RWPE1 (cell line): Measurements from ENCODE around the gene PRSS2.

Experiments used
- CTCF ChIA-PET: fragments of 350-600 bp; sonication (Branson Sonifier 250); formaldehyde crosslinking; extraction: SDS; loops from one replicate; lab custom pipeline; 2021; lab: Yijun Ruan, JAX
- POLR2A ChIA-PET: fragments of 400-600 bp; formaldehyde crosslinking; extraction: SDS; loops from one replicate; lab custom pipeline; 2020; ENCODE audit warnings: antibody characterized with exemption; ENCODE audit not compliant: low non-redundant PET; lab: Yijun Ruan, JAX
- DNase-seq: peaks from one replicate; pipeline ENCODE4 v3.0.0; 2012; ENCODE audit warnings: low spot score
- H3K27ac ChIP-seq: fragments of 450-650 bp; 2 replicates; pipeline ENCODE4 v1.5.1; 2017
- CTCF ChIP-seq: fragments of 450-650 bp; conservative IDR thresholded peaks from 2 replicates; pipeline ENCODE4 v1.5.1; 2017; ENCODE audit warnings: low read depth, mild to moderate bottlenecking

The PRSS2 gene

GRCh38 chr7:142812437-142813215, 41.9 kb downstream of the PRSS2 start:
- no peak for TF ChIP-seq CTCF
- no peak overlapping the region for H3K27ac ChIP-seq
- CTCF ChIA-PET, result interaction anchor here (1.9 kb wide), 1 partner anchor 180 kb away, joined by 5 read pairs; no protein-coding TSS in a partner anchor
- POLR2A ChIA-PET, result no interaction called here
- DNase-seq, result no peak

- no peak for TF ChIP-seq CTCF
- CTCF ChIA-PET, result no interaction called here
- POLR2A ChIA-PET, result no interaction called here
- no peak overlapping the region for H3K27ac ChIP-seq
- DNase-seq, result peak; percentile 30
These were observed 42.5 kb downstream of the PRSS2 start for GRCh38 chr7:142813226-142813625.

GRCh38 chr7:142813699-142814098, 42.9 kb downstream of the PRSS2 start:
- H3K27ac ChIP-seq, result no peak overlapping the region
- TF ChIP-seq CTCF, result no peak
- ChIA-PET POLR2A (no interaction called here), CTCF (no interaction called here)
- DNase-seq, result no peak

GRCh38 chr7:142814451-142814850, 43.7 kb downstream of the PRSS2 start:
- ChIA-PET POLR2A (no interaction called here), CTCF (interaction anchor here (0.6 kb wide), 1 partner anchor 115 kb away, joined by 6 read pairs; no protein-coding TSS in a partner anchor)
- no peak for TF ChIP-seq CTCF
- no peak overlapping the region for H3K27ac ChIP-seq
- no peak for DNase-seq

- ChIA-PET CTCF (interaction anchor here (0.6 kb wide), 1 partner anchor 116 kb away, joined by 6 read pairs; no protein-coding TSS in a partner anchor), POLR2A (no interaction called here)
- no peak for DNase-seq
- no peak overlapping the region for H3K27ac ChIP-seq
- no peak for TF ChIP-seq CTCF
These were observed 44.4 kb downstream of the PRSS2 start for GRCh38 chr7:142815134-142815533.

- POLR2A ChIA-PET, result no interaction called here
- CTCF ChIA-PET, result interaction anchor here (1.1 kb wide), 1 partner anchor 15 kb away, joined by 3 read pairs; no protein-coding TSS in a partner anchor
- no peak for TF ChIP-seq CTCF
- no peak overlapping the region for H3K27ac ChIP-seq
- no peak for DNase-seq
These were observed 46.7 kb downstream of the PRSS2 start for GRCh38 chr7:142817506-142817905.
